Neural cell (in vitro differentiated cells): Measurements from ENCODE around the gene NPHP4. TPM values are rescaled to one million over a fixed set of nuclear protein-coding genes. Genes with fewer than 3 reads are reported as not detected.

Experiments used
- H2AFZ ChIP-seq: fragments of 200-600, 300-800 bp; sonication (generic), shearing (Covaris generic); 2 replicates; pipeline ENCODE4 v1.6.0; 2014; ENCODE audit warnings: low read depth, mild to moderate bottlenecking, antibody characterized with exemption, low read length, moderate library complexity
- H3F3A ChIP-seq: fragments of 200-600 bp; shearing (Covaris generic); 2 replicates; pipeline ENCODE4 v1.6.1; 2016; ENCODE audit warnings: mild to moderate bottlenecking, moderate library complexity, mixed read lengths, antibody characterized with exemption, low read length; ENCODE audit not compliant: insufficient read depth, poor library complexity, severe bottlenecking
- H3K27ac ChIP-seq: fragments of 200-600, 300-800 bp; sonication (generic), shearing (Covaris generic); 2 replicates; pipeline ENCODE4 v1.5.1; 2014; ENCODE audit warnings: mild to moderate bottlenecking, low read length, moderate library complexity
- H3K27me3 ChIP-seq: fragments of 300-800, 200-600 bp; sonication (generic), shearing (Covaris generic); 2 replicates; pipeline ENCODE4 v1.6.0; 2014; ENCODE audit warnings: mild to moderate bottlenecking, low read depth, low read length, moderate library complexity; ENCODE audit not compliant: insufficient read depth
- H3K36me3 ChIP-seq: fragments of 300-800, 200-600 bp; sonication (generic), shearing (Covaris generic); 2 replicates; pipeline ENCODE4 v1.5.1; 2014; ENCODE audit warnings: mild to moderate bottlenecking, antibody characterized with exemption, low read length, moderate library complexity; ENCODE audit not compliant: insufficient read depth
- H3K4me2 ChIP-seq: fragments of 300-800, 200-600 bp; sonication (generic), shearing (Covaris generic); 2 replicates; pipeline ENCODE4 v1.6.0; 2014; ENCODE audit warnings: mild to moderate bottlenecking, low read length
- H3K4me3 ChIP-seq: fragments of 300-800, 200-600 bp; sonication (generic), shearing (Covaris generic); 2 replicates; pipeline ENCODE4 v1.5.1; 2014; ENCODE audit warnings: mild to moderate bottlenecking, low read length, moderate library complexity
- H3K79me2 ChIP-seq: fragments of 200-600 bp; shearing (Covaris generic); replicated peaks from 2 replicates; pipeline ENCODE4 v1.6.0; 2014; ENCODE audit warnings: mild to moderate bottlenecking, low read length, moderate library complexity; ENCODE audit not compliant: insufficient read depth
- H3K9ac ChIP-seq: fragments of 300-800, 200-600 bp; sonication (generic), shearing (Covaris generic); 2 replicates; pipeline ENCODE4 v1.6.1; 2016; ENCODE audit warnings: mild to moderate bottlenecking, low read length, mixed read lengths
- H3K9me2 ChIP-seq: fragments of 200-600 bp; shearing (Covaris generic); 2 replicates; pipeline ENCODE4 v1.6.1; 2016; ENCODE audit warnings: mild to moderate bottlenecking, low read length, mixed read lengths; ENCODE audit not compliant: insufficient read depth
- H3K9me3 ChIP-seq: fragments of 200-600, 300-800 bp; sonication (generic), shearing (Covaris generic); 2 replicates; pipeline ENCODE4 v1.6.1; 2016; ENCODE audit warnings: mild to moderate bottlenecking, mixed run types, low read length, moderate library complexity, mixed read lengths
- H4K20me1 ChIP-seq: fragments of 200-600 bp; shearing (Covaris generic); 2 replicates; pipeline ENCODE4 v1.6.1; 2016; ENCODE audit warnings: mild to moderate bottlenecking, mixed run types; ENCODE audit not compliant: insufficient read depth
- EP300 ChIP-seq: fragments of 450-650 bp; conservative IDR thresholded peaks from 2 replicates; pipeline ENCODE4 v1.6.1; 2014; ENCODE audit warnings: antibody characterized with exemption, mild to moderate bottlenecking, moderate library complexity; ENCODE audit not compliant: poor library complexity, severe bottlenecking
- EZH2 ChIP-seq: fragments of 200-600, 300-800 bp; shearing (Covaris generic), sonication (generic); IDR thresholded peaks from 2 replicates; pipeline ENCODE4 v1.6.1; 2014; ENCODE audit warnings: antibody characterized with exemption, low read length, borderline replicate concordance, mild to moderate bottlenecking; ENCODE audit not compliant: insufficient read depth, poor library complexity, severe bottlenecking
- MXI1 ChIP-seq: fragments of 450-650 bp; conservative IDR thresholded peaks from 2 replicates; pipeline ENCODE4 v1.6.1; 2014; ENCODE audit warnings: antibody characterized with exemption, mild to moderate bottlenecking; ENCODE audit not compliant: poor library complexity, severe bottlenecking
- POLR2AphosphoS5 ChIP-seq: IDR thresholded peaks from 2 replicates; pipeline ENCODE4 v1.6.1; 2012
- RAD21 ChIP-seq: fragments of 450-650 bp; conservative IDR thresholded peaks from 2 replicates; pipeline ENCODE4 v1.6.1; 2014; ENCODE audit warnings: antibody characterized with exemption, mild to moderate bottlenecking, moderate library complexity
- SMC3 ChIP-seq: fragments of 450-650 bp; conservative IDR thresholded peaks from 2 replicates; pipeline ENCODE4 v1.6.1; 2014; ENCODE audit warnings: antibody characterized with exemption, mild to moderate bottlenecking, moderate library complexity; ENCODE audit not compliant: poor library complexity
- TAF1 ChIP-seq: IDR thresholded peaks from 2 replicates; pipeline ENCODE4 v1.6.1; 2012; ENCODE audit warnings: low read depth
- polyA plus RNA-seq: library from polyadenylated mRNA; depleted of rRNA; stranded (reverse); fragments of >200 nt; gene quantifications from 2 replicates; pipeline ENCODE4 v1.2.3, GENCODE V29; 2014
- TF ChIP-seq, protein P1 (sequence below): IDR thresholded peaks from 2 replicates; pipeline ENCODE4 v1.6.1; 2012; ENCODE audit warnings: borderline replicate concordance
- TF ChIP-seq, protein P2 (sequence below): fragments of 450-650 bp; IDR thresholded peaks from 2 replicates; pipeline ENCODE4 v1.5.1; 2014; ENCODE audit warnings: antibody characterized with exemption, mild to moderate bottlenecking, moderate library complexity; ENCODE audit not compliant: poor library complexity, severe bottlenecking

The NPHP4 gene
- polyA plus RNA-seq, 1 donor from 2014 or later: 17.1 TPM

GRCh38 chr1:6010554-6010953, 18.3 kb upstream of the NPHP4 start:
- H3K9me3 ChIP-seq: no peaks in the 10 kb centered on the region
- no peaks in the 10 kb centered on the region for H3K27me3 ChIP-seq
- H3K9me2 ChIP-seq: no peaks in the 10 kb centered on the region
- TF ChIP-seq, protein P1, sequence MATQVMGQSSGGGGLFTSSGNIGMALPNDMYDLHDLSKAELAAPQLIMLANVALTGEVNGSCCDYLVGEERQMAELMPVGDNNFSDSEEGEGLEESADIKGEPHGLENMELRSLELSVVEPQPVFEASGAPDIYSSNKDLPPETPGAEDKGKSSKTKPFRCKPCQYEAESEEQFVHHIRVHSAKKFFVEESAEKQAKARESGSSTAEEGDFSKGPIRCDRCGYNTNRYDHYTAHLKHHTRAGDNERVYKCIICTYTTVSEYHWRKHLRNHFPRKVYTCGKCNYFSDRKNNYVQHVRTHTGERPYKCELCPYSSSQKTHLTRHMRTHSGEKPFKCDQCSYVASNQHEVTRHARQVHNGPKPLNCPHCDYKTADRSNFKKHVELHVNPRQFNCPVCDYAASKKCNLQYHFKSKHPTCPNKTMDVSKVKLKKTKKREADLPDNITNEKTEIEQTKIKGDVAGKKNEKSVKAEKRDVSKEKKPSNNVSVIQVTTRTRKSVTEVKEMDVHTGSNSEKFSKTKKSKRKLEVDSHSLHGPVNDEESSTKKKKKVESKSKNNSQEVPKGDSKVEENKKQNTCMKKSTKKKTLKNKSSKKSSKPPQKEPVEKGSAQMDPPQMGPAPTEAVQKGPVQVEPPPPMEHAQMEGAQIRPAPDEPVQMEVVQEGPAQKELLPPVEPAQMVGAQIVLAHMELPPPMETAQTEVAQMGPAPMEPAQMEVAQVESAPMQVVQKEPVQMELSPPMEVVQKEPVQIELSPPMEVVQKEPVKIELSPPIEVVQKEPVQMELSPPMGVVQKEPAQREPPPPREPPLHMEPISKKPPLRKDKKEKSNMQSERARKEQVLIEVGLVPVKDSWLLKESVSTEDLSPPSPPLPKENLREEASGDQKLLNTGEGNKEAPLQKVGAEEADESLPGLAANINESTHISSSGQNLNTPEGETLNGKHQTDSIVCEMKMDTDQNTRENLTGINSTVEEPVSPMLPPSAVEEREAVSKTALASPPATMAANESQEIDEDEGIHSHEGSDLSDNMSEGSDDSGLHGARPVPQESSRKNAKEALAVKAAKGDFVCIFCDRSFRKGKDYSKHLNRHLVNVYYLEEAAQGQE: no peak
- TF ChIP-seq RAD21 (no peak), TAF1 (no peak), EP300 (no peak), MXI1 (no peak), SMC3 (no peak), POLR2AphosphoS5 (no peak), EZH2 (no peak)
- TF ChIP-seq, protein P2, sequence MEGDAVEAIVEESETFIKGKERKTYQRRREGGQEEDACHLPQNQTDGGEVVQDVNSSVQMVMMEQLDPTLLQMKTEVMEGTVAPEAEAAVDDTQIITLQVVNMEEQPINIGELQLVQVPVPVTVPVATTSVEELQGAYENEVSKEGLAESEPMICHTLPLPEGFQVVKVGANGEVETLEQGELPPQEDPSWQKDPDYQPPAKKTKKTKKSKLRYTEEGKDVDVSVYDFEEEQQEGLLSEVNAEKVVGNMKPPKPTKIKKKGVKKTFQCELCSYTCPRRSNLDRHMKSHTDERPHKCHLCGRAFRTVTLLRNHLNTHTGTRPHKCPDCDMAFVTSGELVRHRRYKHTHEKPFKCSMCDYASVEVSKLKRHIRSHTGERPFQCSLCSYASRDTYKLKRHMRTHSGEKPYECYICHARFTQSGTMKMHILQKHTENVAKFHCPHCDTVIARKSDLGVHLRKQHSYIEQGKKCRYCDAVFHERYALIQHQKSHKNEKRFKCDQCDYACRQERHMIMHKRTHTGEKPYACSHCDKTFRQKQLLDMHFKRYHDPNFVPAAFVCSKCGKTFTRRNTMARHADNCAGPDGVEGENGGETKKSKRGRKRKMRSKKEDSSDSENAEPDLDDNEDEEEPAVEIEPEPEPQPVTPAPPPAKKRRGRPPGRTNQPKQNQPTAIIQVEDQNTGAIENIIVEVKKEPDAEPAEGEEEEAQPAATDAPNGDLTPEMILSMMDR: no peak
- no peaks in the 10 kb centered on the region for H3K36me3 ChIP-seq
- H4K20me1 ChIP-seq: no peaks in the 10 kb centered on the region
- no peaks in the 10 kb centered on the region for H3F3A ChIP-seq
- H2AFZ ChIP-seq: no peak overlapping the region
- no peak overlapping the region for H3K4me2 ChIP-seq
- H3K79me2 ChIP-seq: no peaks in the 10 kb centered on the region
- no peak overlapping the region for H3K27ac ChIP-seq
- no peak overlapping the region for H3K9ac ChIP-seq
- no peak overlapping the region for H3K4me3 ChIP-seq

GRCh38 chr1:6009120-6010040, 17.2 kb upstream of the NPHP4 start:
- TF ChIP-seq SMC3 (no peak), EZH2 (no peak), RAD21 (no peak), POLR2AphosphoS5 (no peak), EP300 (no peak), TAF1 (no peak), MXI1 (no peak)
- TF ChIP-seq, protein P2: no peak
- TF ChIP-seq, protein P1: no peak
- Histone ChIP-seq H3K9me3 (no peaks in the 10 kb centered on the region), H4K20me1 (no peaks in the 10 kb centered on the region), H3K9me2 (no peaks in the 10 kb centered on the region), H3K9ac (no peak overlapping the region), H3F3A (no peaks in the 10 kb centered on the region), H3K4me2 (no peak overlapping the region), H3K36me3 (no peaks in the 10 kb centered on the region), H3K79me2 (no peaks in the 10 kb centered on the region), H3K27ac (no peak overlapping the region), H3K27me3 (no peaks in the 10 kb centered on the region), H3K4me3 (no peak overlapping the region), H2AFZ (no peak overlapping the region)
